PC-3 (cell line): ENCODE measurements around the gene SFI1. TPM values are rescaled to one million over a fixed set of nuclear protein-coding genes. Genes with fewer than 3 reads are reported as not detected.
A peak's percentile ranks its signal among the peaks of the same experiment; 100 is the strongest.

Experiments used
- ATAC-seq: fragments of 200-7000 bp; cut with Tn5 transposase; 2 replicates; pipeline ENCODE4 v1.9.1; 2020; ENCODE audit warnings: mild to moderate bottlenecking, moderate library complexity
- BruUV-seq: library from RNA; stranded (reverse); fragments of 400-500 nt; replicated peaks from 2 replicates; lab custom pipeline; 2021; lab: Mats Ljungman, UMichigan
- CTCF ChIA-PET: fragments of 300-600 bp; sonication (Branson Sonifier 250); formaldehyde crosslinking; loops from one replicate; lab custom pipeline; 2022; ENCODE audit warnings: antibody characterized with exemption; lab: Charles Lee
- POLR2A ChIA-PET: fragments of 300-600 bp; sonication (Branson Sonifier 250); formaldehyde crosslinking; loops from one replicate; lab custom pipeline; 2022; ENCODE audit warnings: antibody characterized with exemption; ENCODE audit not compliant: unreplicated experiment; lab: Charles Lee
- DNase-seq: peaks from one replicate; pipeline ENCODE4 v3.0.0-alpha.2; 2015
- H2AFZ ChIP-seq: fragments of 300-600 bp; sonication (generic); 2 replicates; pipeline ENCODE4 v1.6.0; 2016; ENCODE audit warnings: antibody characterized with exemption, low read length
- H3F3A ChIP-seq: fragments of 300-600 bp; sonication (generic); one replicate; pipeline ENCODE4 v1.6.0; 2017; ENCODE audit warnings: antibody characterized with exemption, low read length, control low read depth, mild to moderate bottlenecking; ENCODE audit not compliant: unreplicated experiment
- H3K27ac ChIP-seq: fragments of 300-600 bp; sonication (generic); 2 replicates; pipeline ENCODE4 v1.5.1; 2016; ENCODE audit warnings: mild to moderate bottlenecking, low read length
- H3K27me3 ChIP-seq: fragments of 300-600 bp; sonication (generic); 2 replicates; pipeline ENCODE4 v1.6.1; 2016; ENCODE audit warnings: low read length, mixed read lengths
- H3K36me3 ChIP-seq: fragments of 300-600 bp; sonication (generic); 2 replicates; pipeline ENCODE4 v1.6.1; 2016; ENCODE audit warnings: low read depth, mixed run types, low read length, mixed read lengths
- H3K4me1 ChIP-seq: fragments of 300-600 bp; sonication (generic); 2 replicates; pipeline ENCODE4 v1.5.1; 2016; ENCODE audit warnings: low read length; ENCODE audit not compliant: insufficient read depth
- H3K4me2 ChIP-seq: fragments of 300-600 bp; sonication (generic); 2 replicates; pipeline ENCODE4 v1.6.0; 2016; ENCODE audit warnings: low read length
- H3K4me3 ChIP-seq: fragments of 300-600 bp; sonication (generic); 2 replicates; pipeline ENCODE4 v1.5.1; 2016; ENCODE audit warnings: mild to moderate bottlenecking, low read length, mixed read lengths
- H3K79me2 ChIP-seq: fragments of 300-600 bp; sonication (generic); 2 replicates; pipeline ENCODE4 v1.6.1; 2017; ENCODE audit warnings: low read length, mixed read lengths
- H3K9ac ChIP-seq: fragments of 300-600 bp; sonication (generic); 2 replicates; pipeline ENCODE4 v1.6.0; 2016; ENCODE audit warnings: mild to moderate bottlenecking, low read length
- H3K9me2 ChIP-seq: fragments of 300-600 bp; sonication (generic); replicated peaks from 2 replicates; pipeline ENCODE4 v1.6.1; 2016; ENCODE audit warnings: mixed run types, low read length, mixed read lengths
- H3K9me3 ChIP-seq: fragments of 300-600 bp; sonication (generic); 2 replicates; pipeline ENCODE4 v1.6.1; 2016; ENCODE audit warnings: low read length, mixed read lengths
- H4K20me1 ChIP-seq: fragments of 300-600 bp; sonication (generic); 2 replicates; pipeline ENCODE4 v1.6.1; 2016; ENCODE audit warnings: low read length, mixed read lengths
- CTCF ChIP-seq: fragments of 300-600 bp; sonication (generic); conservative IDR thresholded peaks from 2 replicates; pipeline ENCODE4 v1.5.1; 2017; ENCODE audit warnings: antibody characterized with exemption, low read depth, mild to moderate bottlenecking, low read length
- EZH2 ChIP-seq: fragments of 300-600 bp; sonication (generic); IDR thresholded peaks from one replicate; pipeline ENCODE4 v1.6.1; 2017; ENCODE audit warnings: antibody characterized with exemption, mild to moderate bottlenecking, low read length; ENCODE audit not compliant: unreplicated experiment
- EZH2phosphoT487 ChIP-seq: fragments of 300-600 bp; sonication (generic); IDR thresholded peaks from 2 replicates; pipeline ENCODE4 v1.6.1; 2018; ENCODE audit warnings: mild to moderate bottlenecking, antibody characterized with exemption, low read length, borderline replicate concordance
- intact Hi-C: fragments of 100-400 bp; cut with micrococcal nuclease; formaldehyde crosslinking; loops from 2 replicates; pipeline ENCODE4 v1.9.0; 2023
- total RNA-seq: library from RNA; depleted of rRNA; stranded (reverse); fragments of >200 nt; gene quantifications from 2 replicates; pipeline ENCODE4 v1.2.3, GENCODE V29; 2014

SFI1 gene
- total RNA-seq, 1 experiment from 2014 or later = 22.5 TPM

DNA sequence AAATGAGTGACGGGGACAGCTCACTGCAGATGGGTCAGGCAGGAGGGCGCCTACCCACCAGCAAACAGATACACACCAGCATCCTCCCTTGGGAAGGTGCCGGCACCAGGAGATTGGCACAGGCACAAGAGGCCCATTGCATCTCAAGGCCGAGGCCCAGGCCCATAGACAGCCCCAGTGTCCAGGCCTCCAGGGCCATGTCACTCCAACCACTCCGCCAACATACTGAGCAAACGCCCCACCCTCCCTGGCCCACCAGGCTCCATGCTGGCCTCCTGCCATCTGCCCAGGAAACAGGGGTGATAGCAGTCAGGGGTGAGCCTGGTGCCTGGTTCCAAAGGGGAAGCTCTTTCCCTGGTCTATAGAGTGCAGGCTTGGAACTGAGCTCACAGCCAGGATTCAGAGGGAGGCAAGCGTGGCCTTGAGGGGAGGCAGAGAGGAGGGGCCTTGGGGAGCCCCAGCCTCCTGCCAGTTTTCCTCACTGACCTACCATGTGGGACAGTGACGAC lies 130.9 kb downstream of the SFI1 start:
- Histone ChIP-seq H3K9ac (no peak overlapping the region), H3K9me2 (no peaks in the 10 kb centered on the region), H3F3A (no peaks in the 10 kb centered on the region), H3K36me3 (no peaks in the 10 kb centered on the region), H3K27ac (no peak overlapping the region), H2AFZ (no peak overlapping the region), H3K4me1 (no peaks in the 10 kb centered on the region; the same call in 1 of the 2 replicates), H3K4me2 (no peak overlapping the region), H3K9me3 (no peaks in the 10 kb centered on the region), H4K20me1 (peaks cover 9% of the 10 kb centered on the region; the same call in 1 of the 2 replicates), H3K27me3 (no peaks in the 10 kb centered on the region), H3K4me3 (no peak overlapping the region), H3K79me2 (peaks cover 86% of the 10 kb centered on the region)
- TF ChIP-seq EZH2phosphoT487 = no peak
- ChIA-PET CTCF (no interaction called here), POLR2A (interaction anchor here (0.6 kb wide), 1 partner anchor 90 kb away, joined by 3 read pairs; no protein-coding TSS in a partner anchor)
- BruUV-seq = no TSS peak
- intact Hi-C loops = no loop called here
- ATAC-seq = no peak
- DNase-seq = no peak

DNA sequence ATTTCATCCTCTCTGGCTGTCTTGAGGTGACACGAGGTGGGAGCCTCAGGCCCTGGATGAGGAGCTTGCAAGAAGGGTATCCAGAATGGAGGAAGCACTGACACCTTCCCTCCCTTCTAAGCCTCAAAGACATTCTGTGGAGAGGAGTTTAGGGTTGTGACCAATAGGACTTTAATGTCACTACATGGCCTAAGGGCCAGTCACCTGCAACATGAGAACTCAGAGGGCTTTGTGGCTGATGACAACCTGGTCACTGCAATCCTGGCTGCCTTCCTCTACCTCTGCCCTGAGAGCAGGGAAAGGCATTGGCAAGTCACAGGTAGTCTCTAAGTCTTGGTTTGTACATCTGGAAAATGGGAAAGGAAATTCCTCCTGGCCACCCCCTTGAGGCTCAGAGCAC lies 132.0 kb downstream of the SFI1 start:
- H3K79me2 ChIP-seq = peaks cover 86% of the 10 kb centered on the region
- intact Hi-C loops = no loop called here
- no peaks in the 10 kb centered on the region; the same call in 1 of the 2 replicates for H3K4me1 ChIP-seq
- peaks cover 9% of the 10 kb centered on the region; the same call in 1 of the 2 replicates for H4K20me1 ChIP-seq
- H3F3A ChIP-seq = no peaks in the 10 kb centered on the region
- H3K9ac ChIP-seq = no peak overlapping the region
- H2AFZ ChIP-seq = no peak overlapping the region
- no peak overlapping the region for H3K4me2 ChIP-seq
- no peak overlapping the region for H3K27ac ChIP-seq
- ATAC-seq (no peak), DNase-seq (no peak)
- TSS peak; percentile 25 for BruUV-seq
- POLR2A ChIA-PET = no interaction called here
- no peaks in the 10 kb centered on the region for H3K36me3 ChIP-seq
- TF ChIP-seq EZH2phosphoT487 (no peak), CTCF (no peak), EZH2 (no peak)
- H3K27me3 ChIP-seq = no peaks in the 10 kb centered on the region
- no peaks in the 10 kb centered on the region for H3K9me2 ChIP-seq
- no peak overlapping the region for H3K4me3 ChIP-seq
- CTCF ChIA-PET = no interaction called here
- H3K9me3 ChIP-seq = no peaks in the 10 kb centered on the region

GRCh38 chr22:31628969-31629708 lies 132.8 kb downstream of the SFI1 start:
- H3K9ac ChIP-seq = no peak overlapping the region
- intact Hi-C loops = no loop called here

More at GRCh38 chr22:31628969-31629708, 132.8 kb downstream of the SFI1 start:
- POLR2A ChIA-PET = interaction anchor here (0.6 kb wide), 1 partner anchor 184 kb away, joined by 3 read pairs; no protein-coding TSS in a partner anchor
- BruUV-seq = no TSS peak
- no peaks in the 10 kb centered on the region; the same call in 1 of the 2 replicates for H3K4me1 ChIP-seq
- 0 out of 2 replicates have a peak, but pooled peaks have one; percentile 30 for TF ChIP-seq CTCF
- TF ChIP-seq EZH2 = no peak
- ATAC-seq = no peak
- no peak for DNase-seq
- H2AFZ ChIP-seq = no peak overlapping the region
- H3K4me2 ChIP-seq = peak overlapping the region; percentile 84
- H3F3A ChIP-seq = no peaks in the 10 kb centered on the region
- H3K27ac ChIP-seq = no peak overlapping the region
- no peaks in the 10 kb centered on the region for H3K9me2 ChIP-seq
- no peaks in the 10 kb centered on the region for H3K9me3 ChIP-seq
- peaks cover 81% of the 10 kb centered on the region for H3K79me2 ChIP-seq
- H3K36me3 ChIP-seq = no peaks in the 10 kb centered on the region
- H4K20me1 ChIP-seq = peaks cover 9% of the 10 kb centered on the region; the same call in 1 of the 2 replicates
- H3K27me3 ChIP-seq = no peaks in the 10 kb centered on the region
- H3K4me3 ChIP-seq = peak overlapping the region; percentile 85; the same call in 1 of the 2 replicates
- CTCF ChIA-PET = no interaction called here
